Hematopoietic multipotent progenitor cell treated with erythropoietin and hydrocortisone succinate and interleukin-3 and kit ligand, for 8 days (in vitro differentiated cells): Measurements from ENCODE around the gene CELF5.
"Not testable (repeated sequence)": the region's sequence is repeated elsewhere in the genome, so short reads cannot be mapped to it uniquely, and the experiment has no call there.

ENCODE experiments used
- DNase-seq: peaks from one replicate; pipeline ENCODE4 v3.0.0-alpha.2; 2015

Gene CELF5

DNA sequence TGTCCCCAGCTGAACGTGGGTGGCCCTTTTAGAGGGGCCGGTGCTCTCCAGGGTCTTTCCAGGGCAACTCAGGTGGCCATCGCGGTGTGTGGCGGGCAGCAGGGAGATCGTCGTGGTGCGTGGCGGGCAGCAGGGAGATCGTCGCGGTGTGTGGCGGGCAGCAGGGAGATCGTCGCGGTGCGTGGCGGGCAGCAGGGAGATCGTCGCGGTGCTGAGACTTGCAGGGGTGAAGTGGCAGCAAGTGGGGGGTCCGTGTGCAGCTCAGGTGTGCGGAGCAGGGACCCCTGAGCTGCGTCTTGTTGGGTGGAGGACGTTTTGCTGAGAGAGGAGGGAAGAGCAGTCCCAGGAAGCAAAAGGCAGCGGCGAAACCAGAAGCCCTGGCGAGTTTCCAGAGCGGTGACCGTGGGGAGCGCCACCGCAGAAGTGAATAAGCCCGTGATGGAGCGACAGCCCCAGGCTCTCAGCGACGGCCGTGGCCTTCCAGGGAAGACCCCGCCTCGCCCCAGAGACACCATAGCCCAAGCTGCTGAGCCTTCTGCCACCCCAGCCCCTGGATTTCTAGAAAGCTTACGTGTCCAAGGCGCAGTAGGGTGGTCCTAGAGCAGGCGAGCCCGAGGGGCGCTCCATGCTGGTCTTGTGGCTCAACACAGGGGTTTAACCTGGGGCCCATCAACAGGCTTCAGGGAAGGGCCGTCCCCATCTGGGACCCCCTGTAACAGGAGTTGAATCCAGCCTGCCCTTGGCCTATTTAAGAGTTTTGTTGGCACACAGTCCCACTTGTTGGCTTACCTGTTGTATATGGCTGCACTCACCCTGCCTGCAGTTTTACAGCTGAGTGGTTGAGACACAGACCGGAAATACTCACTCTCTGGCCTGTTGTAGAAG is 33.3 kb upstream of the CELF5 start:
- DNase-seq, result no peak

DNA sequence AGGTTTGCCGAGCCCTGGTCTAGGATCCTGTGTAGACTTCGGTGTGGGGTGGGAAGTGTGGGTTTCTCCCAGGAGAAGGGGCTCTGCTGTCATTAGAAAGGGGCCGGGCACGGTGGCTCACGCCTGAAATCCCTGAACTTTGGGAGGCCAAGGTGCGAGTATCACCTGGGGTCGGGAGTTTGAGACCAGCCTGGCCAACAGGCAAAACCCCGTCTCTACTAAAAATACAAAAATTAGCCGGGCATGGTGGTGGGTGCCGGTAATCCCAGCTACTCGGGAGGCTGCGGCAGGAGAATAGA is 32.7 kb upstream of the CELF5 start:
- DNase-seq, result not testable (repeated sequence)

DNA sequence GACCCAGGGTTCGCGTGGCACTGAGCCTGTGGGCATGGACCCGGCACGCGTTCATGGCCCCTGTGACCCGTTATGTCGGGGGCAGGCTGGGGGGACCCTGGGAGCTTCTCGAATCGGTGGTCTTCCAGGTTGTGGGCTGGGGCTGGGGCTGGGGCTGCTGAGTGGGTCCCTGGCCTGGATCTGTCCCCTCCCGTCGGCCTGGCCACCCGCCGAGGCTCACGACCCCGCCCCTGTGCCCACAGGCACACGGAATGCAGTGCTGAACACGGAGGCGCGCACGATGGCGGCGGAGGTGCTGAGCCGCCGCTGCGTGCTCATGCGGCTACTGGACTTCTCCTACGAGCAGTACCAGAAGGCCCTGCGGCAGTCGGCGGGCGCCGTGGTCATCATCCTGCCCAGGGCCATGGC is 32.2 kb upstream of the CELF5 start:
- DNase-seq, result no peak

DNA sequence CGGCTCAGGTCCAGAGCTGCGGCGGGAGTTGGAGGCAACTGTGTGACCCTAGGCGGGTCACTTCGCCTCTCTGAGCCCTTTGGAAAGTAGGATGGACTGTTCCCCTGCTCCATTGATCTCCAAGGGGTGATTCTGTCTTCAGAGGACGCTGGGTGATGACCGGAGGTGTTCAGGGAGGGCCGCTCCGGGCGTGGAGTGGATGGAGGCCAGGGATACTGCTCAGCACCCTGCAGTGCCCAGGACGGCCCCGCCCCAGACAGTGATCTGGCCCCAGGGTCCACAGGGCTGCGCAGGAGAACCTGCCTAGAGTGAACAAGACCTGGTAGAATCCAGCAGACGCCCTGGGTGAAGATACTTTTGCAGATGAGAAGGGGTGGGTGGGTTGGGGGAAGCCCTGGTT is 31.8 kb upstream of the CELF5 start:
- DNase-seq, result no peak

DNA sequence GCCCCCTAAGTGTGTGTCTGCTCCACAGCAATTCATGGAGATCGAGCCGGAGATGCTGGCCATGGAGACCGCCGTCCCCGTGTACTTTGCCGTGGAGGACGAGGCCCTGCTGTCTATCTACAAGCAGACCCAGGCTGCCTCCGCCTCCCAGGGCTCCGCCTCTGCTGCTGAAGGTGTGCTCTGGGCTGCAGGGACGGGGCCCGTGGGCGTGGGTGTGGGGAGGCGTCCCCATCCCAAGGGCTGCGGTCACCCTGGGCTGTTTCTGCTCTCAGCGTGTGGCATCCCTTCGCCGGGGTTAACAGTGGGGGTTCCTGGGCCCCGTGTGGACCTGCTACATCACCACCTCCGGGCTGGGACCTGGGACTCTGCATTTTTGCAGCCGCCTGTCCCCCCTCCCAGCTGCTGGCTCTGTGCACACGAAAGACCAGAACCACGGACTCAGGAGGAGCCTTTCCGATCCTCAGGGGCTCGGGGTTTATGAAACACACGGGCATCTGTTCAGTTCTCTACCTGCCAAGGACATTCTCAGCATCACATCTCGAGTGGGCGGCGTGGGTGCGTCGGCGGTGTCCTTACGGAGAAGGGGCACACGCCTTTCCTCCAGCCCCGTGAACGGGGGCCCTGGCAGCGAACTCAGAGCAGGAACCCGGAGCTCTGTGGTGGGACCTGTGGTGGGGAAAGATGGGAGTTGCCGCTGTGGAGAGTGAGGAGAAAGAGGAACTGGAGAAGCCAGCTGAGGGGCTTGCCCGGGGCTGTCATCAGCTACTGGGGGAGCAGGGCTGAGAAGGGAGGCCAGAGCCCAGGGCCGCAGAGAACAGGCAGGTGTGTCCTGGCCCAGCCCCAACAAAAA is 31.0 kb upstream of the CELF5 start:
- DNase-seq, result peak; percentile 62

DNA sequence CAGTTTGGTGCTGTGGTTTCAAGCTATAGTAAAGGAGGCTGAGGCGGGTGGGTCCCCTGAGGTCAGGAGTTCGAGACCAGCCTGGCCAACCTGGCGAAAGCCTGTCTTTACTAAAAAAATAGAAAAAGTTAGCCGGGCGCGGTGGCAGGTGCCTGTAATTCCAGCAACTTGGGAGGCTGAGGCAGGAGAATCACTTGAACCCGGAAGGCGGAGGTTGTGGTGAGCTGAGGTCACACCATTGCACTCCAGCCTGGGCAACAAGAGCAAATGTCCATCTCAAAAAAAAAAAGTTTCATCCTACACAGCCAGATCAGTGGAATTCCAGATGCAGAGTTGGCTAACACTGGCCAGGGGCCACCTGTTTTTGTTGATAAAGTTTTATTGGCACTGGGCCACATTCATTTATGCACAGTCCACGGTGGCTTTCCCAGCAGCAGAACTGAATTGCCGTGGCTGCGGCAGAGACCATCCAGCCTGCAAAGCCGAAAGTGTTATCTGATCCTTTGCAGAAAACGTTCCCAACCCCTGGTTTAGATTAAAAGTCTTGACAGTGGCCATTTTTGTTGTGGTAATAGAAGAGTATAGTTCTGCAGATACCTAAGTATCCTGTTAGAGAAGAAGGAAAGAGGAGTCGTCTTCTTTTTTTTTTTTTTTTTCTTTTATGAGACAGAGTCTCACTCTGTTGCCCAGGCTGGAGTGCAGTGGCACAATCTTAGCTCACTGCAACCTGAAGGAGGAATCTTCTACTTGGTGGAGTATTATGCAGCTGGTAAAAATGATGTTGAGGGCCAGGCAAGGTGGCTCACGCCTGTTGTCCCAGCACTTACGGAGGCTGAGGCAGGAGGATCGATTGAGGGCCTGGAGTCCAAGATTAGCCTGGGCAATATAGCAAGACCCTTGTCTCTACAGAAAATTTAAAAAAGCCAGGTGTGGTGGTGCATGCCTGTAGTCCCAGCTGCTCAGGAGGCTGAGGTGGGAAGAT is 30.1 kb upstream of the CELF5 start:
- peak; percentile 97 for DNase-seq

DNA sequence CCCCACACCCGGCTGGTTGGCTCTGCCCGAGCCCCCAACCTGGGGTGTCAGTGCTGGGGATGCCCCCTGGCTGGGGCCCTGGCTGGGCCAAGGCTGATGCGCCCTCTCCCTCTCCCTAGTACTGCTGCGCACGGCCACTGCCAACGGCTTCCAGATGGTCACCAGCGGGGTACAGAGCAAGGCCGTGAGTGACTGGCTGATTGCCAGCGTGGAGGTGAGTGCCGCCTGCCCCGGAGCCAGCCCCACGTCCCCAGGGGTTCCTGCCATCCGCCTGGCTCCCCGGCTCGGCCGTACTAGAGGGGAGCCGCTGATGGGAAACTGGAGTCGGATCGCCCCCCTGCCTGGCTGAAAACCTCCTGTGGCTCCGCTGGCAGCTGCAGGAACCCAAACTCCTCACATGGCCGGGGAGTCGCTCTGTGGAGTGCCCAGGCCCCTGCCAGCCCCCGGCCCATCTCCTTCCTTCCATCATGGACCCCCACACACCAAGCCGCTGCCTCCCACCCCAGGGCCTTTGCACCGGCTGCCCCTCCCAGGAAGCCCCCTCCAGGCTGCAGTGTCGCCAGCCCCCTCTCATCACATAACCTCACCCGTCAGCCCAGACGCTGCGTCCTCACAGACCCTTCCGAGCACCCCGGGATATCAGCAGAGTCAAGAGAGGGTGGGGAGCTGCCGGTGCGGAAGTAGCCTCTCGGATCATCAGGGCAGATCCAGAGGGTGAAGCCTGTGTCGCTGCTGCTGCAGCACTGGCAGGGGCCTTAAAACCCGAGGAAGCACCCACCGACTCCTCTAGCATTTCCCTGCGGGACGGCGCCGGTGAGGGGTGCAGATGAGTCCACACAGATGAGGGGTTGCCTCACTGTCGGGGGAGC is 28.2 kb upstream of the CELF5 start:
- DNase-seq, result no peak

DNA sequence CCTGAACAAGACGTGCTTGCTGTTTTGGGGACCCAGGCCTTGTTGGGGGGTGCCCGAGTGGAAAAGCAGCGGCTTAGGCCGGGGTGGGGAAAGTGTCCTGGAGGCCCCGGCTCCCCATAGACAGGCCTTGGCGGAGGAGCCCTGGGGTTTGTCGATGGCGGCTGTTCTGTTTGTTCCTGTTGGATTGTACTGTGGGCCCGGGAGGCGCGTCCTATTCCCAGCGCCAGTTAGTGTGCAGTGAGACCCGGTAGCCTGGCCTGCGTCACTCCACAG is 27.6 kb upstream of the CELF5 start:
- DNase-seq, result no peak

DNA sequence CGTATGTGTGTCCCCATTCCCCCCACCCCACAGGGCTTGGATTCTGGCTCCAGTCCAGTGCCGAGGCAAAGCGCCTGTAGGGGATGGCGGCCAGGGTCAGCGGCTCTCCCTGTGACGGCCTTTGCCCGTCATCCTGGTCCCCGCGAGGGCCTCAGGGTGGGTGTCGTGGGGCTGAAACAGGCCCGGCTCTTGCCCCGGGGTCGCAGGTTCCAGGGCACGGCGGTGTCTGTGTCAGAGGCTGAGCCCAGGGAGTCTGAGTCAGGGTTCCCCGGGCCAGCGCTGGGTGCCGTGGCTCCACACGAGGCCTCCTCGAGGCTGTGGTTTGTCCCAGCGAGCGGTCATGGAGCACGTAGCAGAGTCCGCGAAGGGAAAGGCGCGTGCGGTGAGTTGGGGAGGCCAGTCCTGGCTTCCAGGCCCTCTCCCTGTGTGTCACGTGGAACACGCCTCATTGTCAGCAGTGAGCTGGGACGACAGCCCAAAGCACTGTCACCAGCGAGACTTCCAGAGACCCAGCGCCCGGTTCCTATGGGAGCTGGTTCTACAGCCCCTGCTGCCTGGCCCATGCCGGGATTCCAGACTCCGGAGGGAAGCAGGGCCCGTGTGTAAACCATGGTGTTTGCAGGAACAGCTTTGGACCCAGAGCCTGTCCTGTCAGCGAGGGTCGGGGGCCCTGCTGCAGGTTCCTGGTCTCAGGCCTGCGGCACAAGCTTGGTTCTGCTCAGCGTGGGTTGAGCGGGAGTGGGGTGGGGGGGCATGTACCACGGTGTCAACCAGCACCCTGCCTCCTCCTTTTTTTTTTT is 25.4 kb upstream of the CELF5 start:
- DNase-seq, result no peak

DNA sequence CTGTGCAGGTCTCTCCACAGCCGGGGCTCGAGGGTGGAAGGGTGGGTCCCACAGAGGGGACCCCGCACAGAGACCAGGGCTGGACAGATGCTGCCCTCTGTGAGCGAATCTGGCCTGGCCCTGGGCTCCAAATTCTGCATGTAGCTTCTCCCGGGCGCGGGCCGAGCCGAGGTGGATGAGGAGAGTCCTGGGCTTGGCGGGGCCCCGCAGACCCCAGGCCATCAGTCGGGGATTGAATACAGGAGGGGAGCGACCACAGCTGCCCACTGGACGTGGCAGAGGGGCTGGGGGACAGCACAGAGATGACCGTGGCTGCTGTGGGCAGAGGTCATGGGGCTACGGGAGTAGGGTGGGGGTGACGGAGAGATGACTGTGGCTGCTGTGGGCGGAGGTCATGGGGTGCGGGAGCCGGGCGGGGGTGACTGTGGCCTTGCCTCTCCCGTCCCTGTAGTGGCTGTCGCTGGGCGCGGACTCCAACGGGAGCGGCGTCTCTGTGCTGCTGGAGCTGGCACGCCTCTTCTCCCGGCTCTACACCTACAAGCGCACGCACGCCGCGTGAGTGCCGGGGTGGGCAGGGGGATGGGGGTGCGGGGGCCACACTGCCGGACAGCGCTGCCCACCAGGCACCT is 23.3 kb upstream of the CELF5 start:
- DNase-seq, result no peak

DNA sequence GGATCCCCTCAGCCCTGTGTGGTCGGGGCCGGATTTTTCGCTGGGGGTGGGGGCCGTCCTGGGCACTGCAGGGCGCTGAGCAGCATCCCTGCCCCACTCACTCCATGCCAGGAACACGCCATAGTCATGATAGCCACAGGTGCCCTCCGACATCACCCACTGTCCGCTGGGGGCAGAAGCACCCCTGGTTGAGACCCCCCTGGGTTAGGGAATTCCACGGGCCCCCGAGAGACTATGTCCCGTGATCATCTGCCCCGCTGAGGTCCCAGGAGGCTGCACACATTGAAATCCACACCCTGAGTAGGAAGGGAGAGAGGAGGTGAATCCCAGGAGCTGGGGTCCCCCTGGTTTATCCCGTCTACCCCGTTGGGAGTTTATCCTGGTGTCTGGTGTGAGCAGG is 22.6 kb upstream of the CELF5 start:
- no peak for DNase-seq

DNA sequence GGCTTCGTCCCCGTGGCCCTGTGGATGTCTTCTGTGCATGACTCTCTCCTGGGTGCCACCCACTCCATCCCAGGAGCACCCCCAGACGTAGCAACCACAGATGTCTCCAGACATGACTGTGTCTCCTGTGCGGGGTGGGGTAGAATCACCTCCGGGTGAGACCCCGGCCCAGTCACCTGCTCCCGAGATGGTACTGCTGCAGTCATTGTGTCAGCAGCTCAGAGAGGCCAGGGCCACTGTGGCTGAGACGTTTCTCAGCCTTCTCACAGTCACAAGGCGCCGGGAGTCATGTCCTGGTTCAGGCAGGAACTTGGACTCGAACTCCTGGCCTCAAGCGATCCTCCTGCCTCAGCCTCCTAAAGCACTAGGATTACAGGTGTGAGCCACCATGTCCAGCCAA is 22.1 kb upstream of the CELF5 start:
- no peak for DNase-seq

DNA sequence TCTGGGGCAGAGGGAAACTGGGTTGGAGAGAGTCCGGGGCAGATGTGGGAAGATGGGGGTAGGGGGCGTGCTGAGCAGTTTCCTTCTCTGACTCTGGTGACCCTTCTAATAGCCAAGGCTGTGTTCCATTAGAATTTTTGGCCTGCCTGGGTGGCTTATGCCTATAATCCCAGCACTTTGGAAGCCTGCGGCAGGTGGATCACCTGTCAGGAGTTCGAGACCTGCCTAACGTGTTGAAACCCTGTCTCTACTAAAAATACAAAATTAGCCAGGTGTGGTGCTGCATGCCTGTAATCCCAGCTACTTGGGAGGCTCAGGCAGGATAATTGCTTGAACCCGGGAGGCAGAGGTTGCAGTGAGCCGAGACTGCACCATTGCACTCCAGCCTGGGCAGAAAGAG is 21.6 kb upstream of the CELF5 start:
- not testable (repeated sequence) for DNase-seq

DNA sequence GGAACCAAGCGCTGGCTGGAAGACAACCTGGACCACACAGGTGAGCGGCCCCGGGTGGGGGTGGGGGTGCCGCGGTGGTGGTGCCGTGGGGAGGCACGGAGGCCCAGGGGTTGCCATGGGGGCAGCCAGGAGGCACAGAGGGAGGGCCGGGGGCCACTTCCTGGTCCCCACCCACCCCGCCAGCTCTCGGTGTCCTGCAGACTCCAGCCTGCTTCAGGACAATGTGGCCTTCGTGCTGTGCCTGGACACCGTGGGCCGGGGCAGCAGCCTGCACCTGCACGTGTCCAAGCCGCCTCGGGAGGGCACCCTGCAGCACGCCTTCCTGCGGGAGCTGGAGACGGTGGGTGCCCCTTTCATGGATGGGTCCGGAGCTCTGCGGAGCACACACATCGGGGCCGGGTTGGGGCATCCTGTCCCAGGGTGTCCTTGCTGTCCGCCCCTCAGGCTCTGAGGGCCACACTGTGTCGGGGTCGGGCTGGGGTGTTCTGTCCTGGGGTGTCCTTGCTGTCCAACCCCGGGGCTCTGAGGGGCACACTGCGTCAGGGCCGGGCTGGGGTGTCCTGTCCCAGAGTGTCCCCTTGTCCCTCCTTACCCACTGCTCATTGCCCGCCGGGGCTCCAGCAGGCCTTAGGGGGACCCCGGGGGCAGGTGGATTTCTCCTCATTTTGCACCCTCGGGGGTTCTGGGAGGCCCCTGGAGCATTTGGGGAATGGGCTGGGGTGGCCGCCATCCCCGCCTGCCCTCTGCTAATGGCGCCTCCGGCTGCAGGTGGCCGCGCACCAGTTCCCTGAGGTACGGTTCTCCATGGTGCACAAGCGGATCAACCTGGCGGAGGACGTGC is 20.4 kb upstream of the CELF5 start:
- DNase-seq, result no peak

DNA sequence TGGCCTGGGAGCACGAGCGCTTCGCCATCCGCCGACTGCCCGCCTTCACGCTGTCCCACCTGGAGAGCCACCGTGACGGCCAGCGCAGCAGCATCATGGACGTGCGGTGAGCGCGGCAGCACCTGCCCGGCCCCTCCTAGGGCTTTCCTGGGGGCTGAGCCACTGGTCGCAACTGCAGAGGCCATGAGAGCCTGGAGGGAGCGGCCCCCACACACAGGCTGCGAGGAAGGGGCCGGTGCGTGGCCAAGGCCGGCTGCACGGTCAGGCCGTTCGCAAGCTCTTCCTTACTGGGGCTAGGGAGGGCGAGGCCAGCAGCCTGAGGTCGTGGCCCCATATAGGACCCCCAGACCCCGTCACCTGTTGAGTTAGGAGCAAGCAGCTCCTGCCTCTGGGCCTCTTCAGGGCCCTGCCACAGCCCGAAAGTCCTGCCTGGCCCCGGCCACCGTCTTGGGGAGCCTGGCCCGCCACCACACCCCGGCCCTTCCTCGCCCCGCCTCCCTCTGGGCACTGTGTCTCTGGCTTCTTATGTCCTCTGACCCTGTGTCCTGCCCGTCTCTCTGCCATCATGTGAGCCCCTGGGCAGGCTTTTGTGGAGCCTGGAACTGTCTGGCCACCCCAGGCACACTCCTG is 19.7 kb upstream of the CELF5 start:
- DNase-seq, result no peak

DNA sequence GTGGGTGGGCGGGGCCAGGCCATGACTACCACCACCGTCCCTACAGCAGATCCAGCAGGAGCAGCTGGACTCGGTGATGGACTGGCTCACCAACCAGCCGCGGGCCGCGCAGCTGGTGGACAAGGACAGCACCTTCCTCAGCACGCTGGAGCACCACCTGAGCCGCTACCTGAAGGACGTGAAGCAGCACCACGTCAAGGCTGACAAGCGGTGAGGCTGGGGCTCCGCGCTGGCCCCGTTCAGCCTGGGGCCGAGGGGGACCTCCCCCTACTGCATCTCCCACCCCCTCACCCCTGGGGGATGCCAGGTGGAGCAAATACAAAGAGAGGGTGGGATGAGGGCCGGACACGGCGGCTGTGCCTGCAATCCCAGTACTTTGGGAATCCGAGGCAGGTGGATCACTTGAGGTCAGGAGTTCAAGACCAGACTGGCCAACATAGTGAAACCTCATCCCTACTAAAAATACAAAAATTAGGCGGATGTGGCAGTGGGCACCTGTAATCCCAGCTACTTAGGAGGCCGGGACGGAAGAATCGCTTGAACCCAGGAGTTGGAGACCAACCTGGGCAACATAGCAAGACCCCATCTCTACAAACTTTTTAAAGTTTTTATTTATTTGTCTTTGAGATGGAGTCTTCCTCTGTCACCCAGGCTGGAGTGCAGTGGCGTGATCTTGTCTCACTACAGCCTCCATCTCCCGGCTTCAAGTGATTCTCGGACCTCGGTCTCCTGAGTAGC is 18.1 kb upstream of the CELF5 start:
- no peak for DNase-seq

DNA sequence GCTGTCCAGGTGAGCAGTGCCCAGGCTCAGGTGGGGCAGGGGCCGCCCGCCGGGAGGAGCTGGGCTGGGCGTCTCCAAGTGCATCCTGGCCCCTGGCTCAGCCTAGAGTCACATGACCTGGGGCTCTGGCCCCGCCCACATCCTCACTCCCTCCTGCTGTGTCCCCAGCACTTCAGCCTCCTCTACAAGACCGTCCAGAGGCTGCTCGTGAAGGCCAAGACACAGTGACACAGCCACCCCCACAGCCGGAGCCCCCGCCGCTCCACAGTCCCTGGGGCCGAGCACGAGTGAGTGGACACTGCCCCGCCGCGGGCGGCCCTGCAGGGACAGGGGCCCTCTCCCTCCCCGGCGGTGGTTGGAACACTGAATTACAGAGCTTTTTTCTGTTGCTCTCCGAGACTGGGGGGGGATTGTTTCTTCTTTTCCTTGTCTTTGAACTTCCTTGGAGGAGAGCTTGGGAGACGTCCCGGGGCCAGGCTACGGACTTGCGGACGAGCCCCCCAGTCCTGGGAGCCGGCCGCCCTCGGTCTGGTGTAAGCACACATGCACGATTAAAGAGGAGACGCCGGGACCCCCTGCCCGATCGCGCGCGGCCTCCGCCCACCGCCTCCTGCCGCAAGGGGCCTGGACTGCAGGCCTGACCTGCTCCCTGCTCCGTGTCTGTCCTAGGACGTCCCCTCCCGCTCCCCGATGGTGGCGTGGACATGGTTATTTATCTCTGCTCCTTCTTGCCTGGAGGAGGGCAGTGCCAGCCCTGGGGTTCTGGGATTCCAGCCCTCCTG is 16.8 kb upstream of the CELF5 start:
- DNase-seq, result no peak
